Thoracic aorta (tissue), 2 donors: Measurements from ENCODE around the gene MESP2. TPM values are rescaled to one million over a fixed set of nuclear protein-coding genes. Genes with fewer than 3 reads are reported as not detected.

Source experiments
- ATAC-seq: fragments of 150-250 bp; one replicate; pipeline ENCODE4 v1.8.0; 2017; ENCODE audit warnings: low read depth; ENCODE audit not compliant: insufficient number of reproducible peaks, low FRiP score
- DNase-seq: peaks from one replicate; pipeline ENCODE4 v3.0.0-alpha.2; 2020; ENCODE audit warnings: low spot score
- H3K27ac ChIP-seq, 2 donors: fragments of 200-600 bp; sonication (generic); 1 replicate in 1 of 2; 2 replicates in 1 of 2; pipeline ENCODE4 v1.5.1; 2016; ENCODE audit warnings: mild to moderate bottlenecking in 2 of 2, moderate library complexity in 2 of 2
- H3K27me3 ChIP-seq: fragments of 200-600 bp; sonication (generic); replicated peaks from 2 replicates; pipeline ENCODE4 v1.6.0; 2016; ENCODE audit warnings: mild to moderate bottlenecking; ENCODE audit not compliant: insufficient read depth
- H3K36me3 ChIP-seq: fragments of 200-600 bp; sonication (generic); one replicate; pipeline ENCODE4 v1.5.1; 2016
- H3K4me1 ChIP-seq, 2 donors: fragments of 200-600 bp; sonication (generic); 1 replicate in 1 of 2; 2 replicates in 1 of 2; pipeline versions ENCODE4 v1.5.1 to v1.6.0; 2016; ENCODE audit warnings: low read depth in 2 of 2, mild to moderate bottlenecking in 1 of 2; ENCODE audit not compliant: control insufficient read depth in 1 of 2
- H3K4me3 ChIP-seq: fragments of 200-600 bp; sonication (generic); 2 replicates; pipeline ENCODE4 v1.5.1; 2016; ENCODE audit warnings: mild to moderate bottlenecking
- H3K9me3 ChIP-seq: fragments of 200-600 bp; sonication (generic); 2 replicates; pipeline ENCODE4 v1.5.1; 2016
- CTCF ChIP-seq: fragments of 200-600 bp; sonication (generic); IDR thresholded peaks from one replicate; pipeline ENCODE4 v1.5.1; 2019; ENCODE audit warnings: antibody characterized with exemption
- total RNA-seq, 2 donors: library from RNA; depleted of rRNA; stranded (reverse); fragments of >200 nt; gene quantifications; one replicate each; pipeline versions ENCODE4 v1.1.0 to v1.2.3, GENCODE V29; 2016

MESP2 gene
- total RNA-seq, 2 donors from 2014 or later = 1.8 TPM; not detected in 1

DNA sequence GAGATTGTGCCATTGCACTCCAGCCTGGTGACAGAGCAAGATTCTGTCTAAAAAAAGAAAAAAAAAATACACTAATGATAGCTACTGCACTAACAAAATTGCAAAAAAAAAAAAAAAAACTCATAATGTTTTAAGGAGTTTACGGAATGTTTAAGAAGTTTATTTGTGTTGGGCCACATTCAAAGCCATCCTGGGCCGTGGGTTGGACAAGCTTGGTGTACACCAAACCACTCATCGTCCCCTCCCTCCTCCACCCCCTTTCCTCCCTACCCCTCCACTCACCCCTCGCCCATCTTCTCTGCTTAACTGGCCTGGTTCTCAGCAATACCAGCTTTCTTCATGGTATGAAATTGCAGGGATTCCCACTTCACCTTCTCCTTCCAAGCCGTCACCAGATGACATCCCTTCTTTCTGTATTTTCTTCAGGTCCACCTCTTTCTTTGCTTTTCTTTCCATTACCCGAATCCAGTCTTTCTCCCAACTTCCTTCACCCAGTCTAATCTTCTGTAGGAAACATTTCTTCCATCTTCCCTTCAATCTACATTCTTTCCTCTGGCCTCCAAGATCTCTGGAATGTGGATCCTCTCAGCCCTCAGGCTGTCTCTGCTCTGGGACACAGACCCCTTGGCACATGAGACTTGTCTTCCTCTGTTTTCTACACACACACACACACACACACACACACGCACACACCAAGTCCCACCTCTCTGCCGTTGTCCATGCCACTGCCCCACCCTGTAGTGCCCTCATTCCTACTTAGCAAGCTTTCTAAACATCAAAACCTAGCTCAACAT, 21.6 kb upstream of the MESP2 start:
- no peak for ATAC-seq
- Histone ChIP-seq H3K9me3 (no peaks in the 10 kb centered on the region), H3K27me3 (no peaks in the 10 kb centered on the region), H3K27ac (no peak overlapping the region), H3K4me3 (no peak overlapping the region), H3K4me1 (peaks cover 5 to 13% of the 10 kb centered on the region in 2 donors), H3K36me3 (no peaks in the 10 kb centered on the region)
- DNase-seq = no peak
- no peak for TF ChIP-seq CTCF

DNA sequence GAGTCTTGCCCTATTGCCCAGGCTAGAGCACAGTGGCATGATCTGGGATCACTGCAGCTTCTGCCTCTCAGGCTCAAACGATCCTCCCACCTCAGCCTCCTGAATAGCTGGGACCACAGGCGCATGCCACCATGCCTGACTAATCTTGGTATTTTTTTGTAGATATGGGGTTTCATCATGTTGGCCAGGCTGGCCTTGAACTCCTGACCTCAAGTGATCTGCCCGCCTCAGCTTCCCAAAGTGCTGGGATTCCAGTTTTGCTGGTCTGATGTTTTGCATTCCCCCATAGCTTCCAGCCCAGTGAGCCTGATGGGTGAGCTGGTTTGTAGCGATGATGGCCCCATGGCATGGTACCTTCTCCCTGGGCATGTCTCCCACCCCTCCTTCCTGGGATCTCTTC, 20.4 kb upstream of the MESP2 start:
- ATAC-seq (no peak), DNase-seq (no peak)
- Histone ChIP-seq H3K27ac (no peak overlapping the region), H3K36me3 (no peaks in the 10 kb centered on the region), H3K4me3 (no peak overlapping the region), H3K4me1 (peaks cover 0 to 4% of the 10 kb centered on the region in 2 donors), H3K27me3 (no peaks in the 10 kb centered on the region), H3K9me3 (no peaks in the 10 kb centered on the region)
- TF ChIP-seq CTCF = no peak

GRCh38 chr15:89756897-89757296, 19.2 kb upstream of the MESP2 start:
- H3K4me1 ChIP-seq = no peaks in the 10 kb centered on the region
- DNase-seq (no peak), ATAC-seq (no peak)
- H3K36me3 ChIP-seq = no peaks in the 10 kb centered on the region
- no peak overlapping the region for H3K4me3 ChIP-seq
- no peaks in the 10 kb centered on the region for H3K9me3 ChIP-seq
- no peaks in the 10 kb centered on the region for H3K27me3 ChIP-seq
- no peak overlapping the region for H3K27ac ChIP-seq
- no peak for TF ChIP-seq CTCF

GRCh38 chr15:89758283-89758682, 17.8 kb upstream of the MESP2 start:
- Histone ChIP-seq H3K36me3 (no peaks in the 10 kb centered on the region), H3K4me3 (no peak overlapping the region), H3K27me3 (no peaks in the 10 kb centered on the region), H3K27ac (no peak overlapping the region), H3K4me1 (no peaks in the 10 kb centered on the region), H3K9me3 (no peaks in the 10 kb centered on the region)
- no peak for ATAC-seq
- no peak for TF ChIP-seq CTCF
- DNase-seq = no peak

DNA sequence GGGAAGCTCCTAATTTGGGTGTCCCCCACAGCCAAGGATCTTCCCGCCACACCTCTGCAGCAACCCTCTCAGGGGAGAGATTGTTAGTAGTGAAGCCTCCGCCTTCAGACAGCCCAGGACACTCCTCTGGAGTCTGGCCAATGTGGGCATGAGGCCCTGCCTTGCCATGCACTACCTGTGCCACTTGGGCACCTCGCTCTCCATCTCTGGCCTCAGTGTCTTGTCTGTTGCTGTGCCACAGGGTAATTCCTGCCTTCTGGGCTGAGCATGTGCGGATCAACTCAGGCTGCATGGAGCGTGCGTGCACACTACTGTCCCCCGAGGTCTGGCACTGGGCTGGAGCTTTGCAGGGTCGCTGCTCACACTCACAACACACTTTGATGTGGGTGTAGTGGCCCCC, 17.2 kb upstream of the MESP2 start:
- no peak for TF ChIP-seq CTCF
- no peaks in the 10 kb centered on the region for H3K9me3 ChIP-seq
- no peak overlapping the region for H3K27ac ChIP-seq
- H3K4me3 ChIP-seq = no peak overlapping the region
- H3K36me3 ChIP-seq = no peaks in the 10 kb centered on the region
- ATAC-seq = no peak
- no peak for DNase-seq
- no peaks in the 10 kb centered on the region for H3K27me3 ChIP-seq
- H3K4me1 ChIP-seq = no peaks in the 10 kb centered on the region
